Muscle layer of duodenum (tissue), 2 donors: ENCODE results near the gene PCSK5.

Source experiments
- H3K27ac ChIP-seq: one replicate; pipeline ENCODE4 v1.7.0; 2013; ENCODE audit warnings: mild to moderate bottlenecking, low read length
- H3K27me3 ChIP-seq: one replicate; pipeline ENCODE4 v1.7.0; 2013; ENCODE audit warnings: low read depth, mild to moderate bottlenecking, control low read depth, low read length
- H3K36me3 ChIP-seq, 2 donors: one replicate each; pipeline ENCODE4 v1.7.0; 2013; ENCODE audit warnings: low read length in 2 of 2, control low read depth in 1 of 2, mild to moderate bottlenecking in 1 of 2; ENCODE audit not compliant: insufficient read depth in 2 of 2, control insufficient read depth in 1 of 2
- H3K4me1 ChIP-seq, 2 donors: one replicate each; pipeline ENCODE4 v1.7.0; 2013; ENCODE audit warnings: low read length in 2 of 2, mild to moderate bottlenecking in 2 of 2, control low read depth in 1 of 2, moderate library complexity in 1 of 2; ENCODE audit not compliant: insufficient read depth in 2 of 2, control insufficient read depth in 1 of 2
- H3K4me3 ChIP-seq, 2 donors: one replicate each; pipeline ENCODE4 v1.7.0; 2013; ENCODE audit warnings: low read length in 2 of 2, low read depth in 1 of 2, mild to moderate bottlenecking in 1 of 2
- H3K9me3 ChIP-seq, 2 donors: one replicate each; pipeline ENCODE4 v1.7.0; 2013; ENCODE audit warnings: low read length in 2 of 2, control low read depth in 1 of 2, mild to moderate bottlenecking in 1 of 2; ENCODE audit not compliant: control insufficient read depth in 1 of 2
- donor health status: healthy.

The PCSK5 gene

DNA sequence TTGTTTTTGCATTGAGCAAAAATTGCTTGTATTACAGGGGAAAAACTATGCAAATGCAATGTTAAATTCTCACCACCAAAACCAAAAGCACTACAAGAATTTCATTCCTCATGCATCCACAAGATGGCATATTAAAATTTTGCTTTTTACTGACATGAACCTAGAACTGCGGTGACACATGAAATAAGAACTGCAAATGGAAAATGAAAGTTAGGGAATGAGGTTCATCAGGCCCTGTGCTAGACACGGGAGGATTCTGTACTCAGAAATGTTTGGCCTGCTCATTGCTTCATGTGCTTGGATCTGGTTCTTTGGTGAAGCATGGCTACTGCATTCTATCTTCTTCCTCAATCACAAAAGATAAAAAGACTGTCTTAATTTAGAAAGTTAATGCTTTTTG is 512.9 kb downstream of the PCSK5 start:
- peak overlapping the region; percentile 83 for H3K27ac ChIP-seq
- peaks cover 0 to 8% of the 10 kb centered on the region in 2 donors for H3K4me1 ChIP-seq
- H3K27me3 ChIP-seq, result no peaks in the 10 kb centered on the region
- H3K36me3 ChIP-seq, result no peaks in the 10 kb centered on the region
- peak overlapping the region in 1 of 2 donors; percentile 56 for H3K4me3 ChIP-seq
- H3K9me3 ChIP-seq, result no peaks in the 10 kb centered on the region

DNA sequence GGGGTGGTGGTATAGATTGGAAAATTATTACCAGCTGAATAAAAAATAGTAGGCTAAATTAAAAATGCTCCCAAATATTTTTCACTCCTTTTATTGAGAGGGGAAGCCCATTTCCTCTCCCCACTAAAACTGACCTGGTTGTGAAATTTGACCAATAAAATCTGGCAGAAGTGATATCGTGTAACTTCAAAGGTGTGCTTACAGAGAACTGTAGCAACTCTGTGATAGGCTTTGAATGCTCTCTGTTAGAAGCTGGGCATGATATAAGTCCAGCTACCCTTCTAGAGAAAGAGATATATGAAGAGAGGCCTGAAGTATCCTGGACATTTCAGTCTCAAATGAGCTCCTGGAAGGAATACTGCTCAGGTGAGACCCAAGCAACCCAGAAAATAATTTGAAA is 513.9 kb downstream of the PCSK5 start:
- H3K27ac ChIP-seq, result no peak overlapping the region

GRCh38 chr9:76405340-76405739 is 514.9 kb downstream of the PCSK5 start:
- H3K9me3 ChIP-seq, result no peaks in the 10 kb centered on the region
- no peak overlapping the region for H3K4me3 ChIP-seq
- no peaks in the 10 kb centered on the region for H3K36me3 ChIP-seq
- no peak overlapping the region for H3K27ac ChIP-seq
- H3K4me1 ChIP-seq, result peaks cover 0 to 8% of the 10 kb centered on the region in 2 donors
- no peaks in the 10 kb centered on the region for H3K27me3 ChIP-seq

More for the DNA sequence above, 513.9 kb downstream of the PCSK5 start:
- Histone ChIP-seq H3K27me3 (no peaks in the 10 kb centered on the region), H3K4me3 (no peak overlapping the region), H3K9me3 (no peaks in the 10 kb centered on the region), H3K4me1 (peaks cover 0 to 8% of the 10 kb centered on the region in 2 donors), H3K36me3 (no peaks in the 10 kb centered on the region)

DNA sequence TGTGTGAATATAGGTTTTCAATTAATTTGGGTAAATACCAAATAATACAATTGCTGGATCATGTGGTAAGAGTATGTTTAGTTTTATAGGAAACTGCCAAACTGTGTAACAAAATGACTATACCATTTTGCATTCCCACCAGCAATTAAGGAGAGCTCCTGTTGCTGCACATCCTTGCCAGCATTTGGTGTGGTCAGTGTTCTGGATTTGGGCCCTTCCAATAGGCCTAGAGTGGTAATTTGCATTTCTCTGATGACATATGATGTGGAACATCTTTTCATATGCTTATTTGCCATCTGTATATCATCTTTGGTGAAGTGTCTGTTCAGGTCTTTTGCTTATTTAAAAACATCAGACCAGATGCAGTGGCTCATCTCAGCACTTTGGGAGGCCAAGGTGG is 515.4 kb downstream of the PCSK5 start:
- H3K27me3 ChIP-seq, result no peaks in the 10 kb centered on the region
- H3K4me1 ChIP-seq, result peaks cover 0 to 8% of the 10 kb centered on the region in 2 donors
- H3K9me3 ChIP-seq, result no peaks in the 10 kb centered on the region
- no peaks in the 10 kb centered on the region for H3K36me3 ChIP-seq
- H3K27ac ChIP-seq, result no peak overlapping the region
- no peak overlapping the region for H3K4me3 ChIP-seq
